NCI-H69 (cell line): Measurements from ENCODE around the gene MSI2.

ENCODE experiments used
- DNase-seq: peaks from one replicate; lab custom pipeline; 2025; lab: John Stamatoyannopoulos, UW

The MSI2 gene

GRCh38 chr17:57395721-57396321 is 139.5 kb downstream of the MSI2 start:
- peak; percentile 55 for DNase-seq

- peak; percentile 98 for DNase-seq
These were observed 140.2 kb downstream of the MSI2 start for GRCh38 chr17:57396511-57396921.

GRCh38 chr17:57397402-57397801 is 141.1 kb downstream of the MSI2 start:
- no peak for DNase-seq

- DNase-seq = no peak
These were observed 143.4 kb downstream of the MSI2 start for GRCh38 chr17:57399690-57400089.

- DNase-seq = no peak
These were observed 144.3 kb downstream of the MSI2 start for GRCh38 chr17:57400648-57401047.

- DNase-seq = no peak
These were observed 145.5 kb downstream of the MSI2 start for GRCh38 chr17:57401556-57402488.

GRCh38 chr17:57402681-57403180 is 146.4 kb downstream of the MSI2 start:
- no peak for DNase-seq

- no peak for DNase-seq
These were observed 146.9 kb downstream of the MSI2 start for GRCh38 chr17:57403236-57403635.

GRCh38 chr17:57404073-57404472 is 147.8 kb downstream of the MSI2 start:
- no peak for DNase-seq

- DNase-seq = no peak
These were observed 148.6 kb downstream of the MSI2 start for GRCh38 chr17:57404795-57405490.

GRCh38 chr17:57405491-57406072 is 149.3 kb downstream of the MSI2 start:
- no peak for DNase-seq

GRCh38 chr17:57406131-57406980 is 150.0 kb downstream of the MSI2 start:
- DNase-seq = peak; percentile 47

GRCh38 chr17:57406981-57407286 is 150.6 kb downstream of the MSI2 start:
- DNase-seq = no peak

- DNase-seq = peak; percentile 97
These were observed 151.2 kb downstream of the MSI2 start for GRCh38 chr17:57407287-57408070.

GRCh38 chr17:57408071-57408811 is 151.9 kb downstream of the MSI2 start:
- peak; percentile 95 for DNase-seq

GRCh38 chr17:57410169-57410568 is 153.8 kb downstream of the MSI2 start:
- peak; percentile 76 for DNase-seq

- DNase-seq = peak; percentile 73
These were observed 156.3 kb downstream of the MSI2 start for GRCh38 chr17:57412520-57413096.

- no peak for DNase-seq
These were observed 157.7 kb downstream of the MSI2 start for GRCh38 chr17:57413848-57414651.
